DMS 273 (cell line): ENCODE data around the gene SOWAHA.
"Not testable (repeated sequence)": the region's sequence is repeated elsewhere in the genome, so short reads cannot be mapped to it uniquely, and the experiment has no call there.

Source experiments
- DNase-seq: peaks from one replicate; lab custom pipeline; 2025; ENCODE audit not compliant: unreplicated experiment; lab: John Stamatoyannopoulos, UW

SOWAHA gene

DNA sequence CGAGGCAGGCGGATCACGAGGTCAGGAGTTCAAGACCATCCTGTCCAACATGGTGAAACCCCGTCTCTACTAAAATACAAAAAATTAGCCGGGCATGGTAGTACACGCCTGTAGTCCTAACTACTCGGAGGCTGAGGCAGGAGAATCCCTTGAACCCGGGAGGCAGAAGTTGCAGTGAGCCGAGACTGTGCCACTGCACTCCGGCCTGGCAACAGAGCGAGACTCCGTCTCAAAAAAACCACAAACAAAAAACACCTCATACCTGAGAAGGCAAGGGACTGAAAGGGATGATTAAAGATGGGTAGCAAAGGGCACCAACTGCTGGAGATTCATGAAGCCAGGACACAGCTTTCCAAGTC lies 6.3 kb upstream of the SOWAHA start:
- DNase-seq: not testable (repeated sequence)

DNA sequence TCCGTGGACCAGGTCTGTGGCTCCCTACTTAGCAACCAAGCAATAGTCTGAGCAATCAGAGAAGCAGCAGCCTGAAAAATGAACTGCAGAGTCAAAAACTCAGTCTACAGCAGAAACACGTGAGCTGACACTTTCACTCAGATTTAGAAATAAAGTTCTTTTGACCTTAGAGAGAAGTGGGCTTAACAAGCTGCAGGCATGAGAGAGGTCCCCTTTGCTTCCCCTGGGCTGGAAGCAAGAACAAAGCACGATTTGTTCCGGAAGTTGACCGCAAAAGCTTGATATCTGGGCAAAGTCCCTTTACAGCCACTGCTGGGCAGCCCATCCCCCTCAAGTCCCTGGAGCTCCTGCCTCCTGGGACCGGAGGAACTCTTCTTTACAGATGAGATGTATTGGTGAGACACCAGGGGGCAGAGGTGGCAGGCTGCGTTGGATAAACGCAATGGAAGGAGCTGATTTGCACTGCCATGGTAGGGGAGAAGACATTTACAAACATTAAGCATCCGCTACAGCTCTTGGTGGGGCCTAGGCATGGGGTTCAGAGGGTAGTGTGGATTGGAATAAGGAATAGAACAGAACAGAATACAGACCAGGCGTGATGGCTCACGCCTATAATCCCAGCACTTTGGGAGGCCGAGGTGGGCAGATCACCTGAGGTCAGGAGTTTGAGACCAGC lies 5.8 kb upstream of the SOWAHA start:
- DNase-seq: no peak

DNA sequence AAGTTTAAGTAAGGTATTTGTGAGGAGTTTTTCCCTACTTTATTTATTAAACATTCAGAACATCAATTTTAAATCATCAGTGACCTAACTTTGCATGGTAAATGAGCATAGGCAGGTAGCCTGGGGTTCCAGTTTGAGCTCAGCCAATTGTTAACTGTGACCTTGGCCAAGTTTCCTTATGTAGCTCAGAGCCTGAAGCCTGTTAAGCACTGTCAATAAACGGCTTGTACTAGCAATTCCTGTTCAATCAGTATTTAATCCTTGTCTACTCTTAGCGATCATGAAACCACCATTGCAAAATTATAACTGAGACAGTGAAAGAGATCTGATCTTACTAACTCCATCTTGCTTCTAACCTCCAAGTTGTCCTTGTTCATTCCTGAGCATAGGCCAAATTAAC lies 4.7 kb upstream of the SOWAHA start:
- DNase-seq: no peak

DNA sequence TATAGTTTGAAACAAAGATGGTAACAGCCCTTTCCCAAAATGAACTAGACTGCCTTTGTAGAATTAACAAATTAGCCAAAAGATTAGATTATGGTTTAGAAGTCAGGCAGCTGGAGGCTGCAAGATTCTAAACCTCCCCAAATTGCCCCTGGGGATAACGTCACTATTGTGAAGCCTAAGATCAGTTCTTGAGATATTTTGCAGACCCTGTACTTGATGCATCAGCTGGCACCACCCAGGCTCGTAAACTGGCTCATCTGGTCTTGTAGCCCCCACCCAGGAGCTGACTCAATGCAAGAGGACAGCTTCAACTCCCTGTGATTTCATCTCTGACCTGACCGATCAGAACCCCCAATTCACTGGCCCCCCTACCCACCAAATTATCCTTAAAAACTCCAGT lies 4.2 kb upstream of the SOWAHA start:
- no peak for DNase-seq

DNA sequence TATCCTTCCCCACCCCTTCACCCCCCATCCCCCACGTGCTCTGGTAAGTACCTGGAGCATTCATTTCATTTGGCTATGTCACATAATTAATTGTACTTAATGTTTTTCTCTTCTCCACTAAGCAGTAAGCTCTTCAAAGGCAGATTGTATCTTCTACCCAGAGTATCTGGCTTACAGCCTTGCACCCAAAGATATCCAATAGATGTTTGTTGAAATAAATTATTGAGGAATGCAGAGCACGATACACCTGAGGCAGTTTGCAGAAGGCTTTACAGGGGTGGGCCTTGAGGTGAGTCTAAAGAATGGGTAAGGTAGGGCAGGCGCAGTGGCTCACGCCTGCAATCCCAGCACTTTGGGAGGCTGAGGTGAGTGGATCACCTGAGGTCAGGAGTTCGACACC lies 2.5 kb upstream of the SOWAHA start:
- no peak for DNase-seq

DNA sequence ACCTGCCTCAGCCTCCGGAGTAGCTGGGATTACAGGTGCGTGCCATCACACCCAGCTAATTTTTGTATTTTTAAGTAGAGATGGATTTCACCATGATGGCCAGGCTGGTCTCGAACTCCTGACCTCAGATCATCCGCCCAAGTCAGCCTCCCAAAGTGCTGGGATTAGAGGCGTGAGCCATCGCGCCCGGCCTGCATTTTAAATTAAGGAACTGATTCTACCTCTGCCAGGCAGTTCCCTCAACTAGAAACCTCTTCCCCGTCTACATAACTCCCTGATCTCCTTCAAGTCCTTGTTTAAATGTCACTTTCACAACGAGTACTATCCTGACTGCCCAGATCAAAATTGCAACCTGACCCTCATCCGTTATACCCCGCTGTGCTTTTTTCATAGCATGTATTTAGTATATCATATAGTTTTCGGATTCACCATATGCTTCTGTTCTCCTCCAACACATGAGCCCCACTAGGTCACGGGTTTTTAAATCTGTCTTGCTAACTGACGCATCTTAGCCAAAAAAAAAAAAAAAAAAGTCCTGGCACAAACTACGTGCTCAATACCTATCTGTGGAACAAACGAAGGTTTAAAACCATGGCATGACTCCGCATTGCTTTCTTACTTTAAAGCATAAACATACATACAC lies 858 bp upstream of the SOWAHA start:
- DNase-seq: peak; percentile 82

DNA sequence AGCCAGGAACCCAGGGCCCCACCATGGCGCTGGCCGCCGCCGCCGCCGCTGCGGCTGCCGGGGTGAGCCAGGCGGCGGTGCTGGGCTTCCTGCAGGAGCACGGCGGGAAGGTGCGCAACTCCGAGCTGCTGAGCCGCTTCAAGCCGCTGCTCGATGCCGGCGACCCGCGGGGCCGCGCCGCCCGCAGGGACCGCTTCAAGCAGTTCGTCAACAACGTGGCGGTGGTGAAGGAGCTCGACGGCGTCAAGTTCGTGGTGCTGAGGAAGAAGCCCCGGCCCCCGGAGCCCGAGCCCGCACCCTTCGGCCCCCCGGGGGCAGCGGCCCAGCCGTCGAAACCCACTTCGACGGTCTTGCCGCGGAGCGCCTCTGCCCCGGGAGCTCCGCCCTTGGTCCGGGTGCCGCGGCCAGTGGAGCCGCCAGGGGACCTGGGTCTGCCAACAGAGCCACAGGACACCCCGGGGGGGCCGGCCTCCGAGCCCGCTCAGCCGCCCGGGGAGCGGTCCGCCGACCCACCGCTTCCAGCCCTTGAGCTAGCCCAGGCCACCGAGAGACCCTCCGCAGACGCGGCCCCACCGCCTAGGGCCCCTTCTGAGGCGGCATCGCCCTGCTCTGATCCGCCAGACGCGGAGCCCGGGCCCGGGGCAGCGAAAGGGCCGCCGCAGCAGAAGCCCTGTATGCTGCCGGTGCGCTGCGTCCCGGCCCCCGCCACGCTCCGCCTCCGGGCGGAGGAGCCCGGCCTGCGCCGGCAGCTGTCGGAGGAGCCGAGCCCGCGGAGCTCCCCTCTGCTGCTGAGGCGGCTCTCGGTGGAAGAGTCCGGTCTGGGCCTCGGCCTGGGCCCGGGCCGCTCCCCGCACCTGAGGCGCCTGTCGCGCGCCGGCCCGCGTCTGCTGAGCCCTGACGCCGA lies 749 bp downstream of the SOWAHA start:
- peak; percentile 82 for DNase-seq

DNA sequence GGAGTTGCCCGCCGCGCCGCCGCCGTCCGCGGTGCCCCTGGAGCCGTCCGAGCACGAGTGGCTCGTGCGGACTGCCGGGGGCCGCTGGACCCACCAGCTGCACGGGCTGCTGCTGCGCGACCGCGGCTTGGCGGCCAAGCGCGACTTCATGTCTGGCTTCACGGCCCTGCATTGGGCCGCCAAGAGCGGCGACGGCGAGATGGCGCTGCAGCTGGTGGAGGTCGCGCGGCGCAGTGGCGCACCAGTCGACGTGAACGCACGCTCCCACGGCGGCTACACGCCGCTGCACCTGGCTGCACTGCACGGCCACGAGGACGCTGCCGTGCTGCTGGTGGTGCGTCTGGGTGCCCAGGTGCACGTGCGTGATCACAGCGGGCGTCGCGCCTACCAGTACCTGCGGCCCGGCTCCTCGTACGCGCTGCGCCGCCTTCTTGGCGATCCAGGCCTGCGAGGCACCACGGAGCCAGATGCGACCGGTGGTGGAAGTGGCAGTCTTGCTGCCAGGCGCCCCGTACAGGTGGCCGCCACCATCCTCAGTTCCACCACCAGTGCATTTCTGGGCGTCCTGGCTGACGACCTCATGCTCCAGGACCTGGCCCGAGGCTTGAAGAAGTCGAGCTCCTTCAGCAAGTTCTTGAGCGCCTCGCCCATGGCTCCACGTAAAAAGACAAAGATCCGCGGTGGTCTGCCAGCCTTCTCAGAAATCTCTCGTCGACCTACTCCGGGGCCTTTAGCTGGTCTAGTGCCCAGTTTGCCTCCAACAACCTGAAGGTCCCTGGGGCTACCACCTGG lies 1.6 kb downstream of the SOWAHA start:
- DNase-seq: no peak

DNA sequence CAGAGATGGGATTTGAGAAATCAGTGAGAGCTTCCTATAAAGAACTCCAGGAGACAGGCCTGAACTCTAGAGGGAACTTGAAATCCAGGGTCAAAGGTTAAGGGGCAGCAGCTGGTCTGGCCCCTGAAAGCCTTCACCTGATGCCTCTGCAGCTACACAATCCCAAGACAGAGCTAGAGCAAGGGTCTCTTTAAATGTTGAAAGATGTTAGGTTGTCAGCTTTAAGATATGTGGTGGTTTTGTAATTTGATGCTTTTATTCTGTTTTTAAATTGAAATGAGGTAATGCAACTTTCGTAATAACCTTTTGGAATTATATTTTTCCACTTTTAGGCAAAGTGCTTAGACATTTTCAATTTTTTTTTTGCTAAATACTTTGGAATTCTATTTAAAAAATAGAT lies 2.4 kb downstream of the SOWAHA start:
- DNase-seq: no peak

DNA sequence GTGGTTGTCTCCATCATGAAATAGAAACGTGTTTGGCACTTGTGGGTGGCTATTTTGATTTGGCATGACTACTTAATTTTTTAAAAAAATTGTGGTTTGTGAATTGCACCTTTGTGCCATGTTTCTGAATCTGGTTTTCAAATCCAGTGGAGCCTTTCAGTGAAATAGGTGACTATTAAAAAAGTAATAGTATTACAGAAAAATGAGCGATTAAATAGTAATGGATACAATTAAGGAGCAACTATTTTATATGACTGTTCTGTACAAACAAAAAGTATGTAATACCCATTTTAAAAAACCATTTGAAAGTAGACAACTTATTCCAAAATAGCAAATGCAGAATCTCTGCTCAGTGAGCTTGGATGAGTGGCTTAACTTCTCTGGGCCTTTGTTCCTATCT lies 3.0 kb downstream of the SOWAHA start:
- no peak for DNase-seq

DNA sequence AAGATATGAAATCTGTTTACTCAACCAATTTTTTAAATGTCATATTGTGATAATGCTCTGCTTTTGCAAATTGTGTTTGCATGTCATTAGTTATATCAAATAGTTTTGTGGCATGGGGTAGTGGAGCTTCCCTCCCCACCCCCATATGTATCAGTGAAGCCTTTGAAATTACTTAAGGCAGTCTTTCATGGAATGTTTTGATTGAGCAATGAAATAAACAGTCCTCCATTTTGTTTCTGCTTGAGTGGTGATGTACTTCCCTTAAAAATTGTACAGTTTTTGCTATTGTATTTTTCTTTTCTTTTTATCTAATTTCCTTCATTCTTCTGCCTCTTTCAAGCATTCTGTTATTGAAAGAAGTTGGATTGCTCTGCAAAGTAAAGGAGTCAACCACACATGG lies 3.5 kb downstream of the SOWAHA start:
- DNase-seq: no peak

DNA sequence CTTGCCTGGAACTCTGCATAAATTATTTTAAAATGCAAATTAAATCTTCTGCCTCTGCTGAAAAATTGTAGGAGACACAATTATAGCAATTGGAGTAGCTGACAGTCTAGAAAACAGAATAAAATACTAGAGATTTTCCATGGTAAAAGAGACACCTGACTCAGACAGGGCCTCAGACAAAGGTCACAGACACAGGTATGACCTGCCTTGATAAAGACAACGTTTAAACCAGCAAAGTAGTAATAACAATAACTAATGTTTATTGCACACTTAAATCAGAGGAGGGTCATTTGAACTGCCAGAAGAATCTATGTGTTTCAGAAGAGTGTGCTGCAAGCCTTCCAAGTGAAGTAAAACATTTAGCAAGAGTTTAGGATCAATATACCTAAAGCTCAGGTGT lies 3.9 kb downstream of the SOWAHA start:
- DNase-seq: no peak

DNA sequence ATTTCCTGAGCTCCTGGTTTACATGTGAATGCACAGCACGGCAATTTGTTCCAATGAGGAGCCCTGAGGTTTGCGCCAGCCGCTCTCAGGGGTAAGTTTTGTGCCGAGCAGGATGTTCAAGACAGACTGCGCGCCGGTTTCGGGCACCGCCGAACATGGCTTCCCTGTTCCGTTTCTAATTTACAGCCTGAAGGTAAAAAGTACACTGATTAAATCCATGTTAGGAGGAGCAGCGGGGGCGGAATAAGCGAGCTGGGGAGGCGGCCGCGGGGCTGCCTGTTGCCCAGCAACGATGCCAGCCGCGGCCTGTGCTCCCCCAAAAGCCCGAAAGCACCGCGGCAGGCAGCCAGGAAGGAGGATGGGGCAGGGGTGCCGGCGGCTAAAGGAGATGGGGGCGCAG lies 6.4 kb downstream of the SOWAHA start:
- no peak for DNase-seq

DNA sequence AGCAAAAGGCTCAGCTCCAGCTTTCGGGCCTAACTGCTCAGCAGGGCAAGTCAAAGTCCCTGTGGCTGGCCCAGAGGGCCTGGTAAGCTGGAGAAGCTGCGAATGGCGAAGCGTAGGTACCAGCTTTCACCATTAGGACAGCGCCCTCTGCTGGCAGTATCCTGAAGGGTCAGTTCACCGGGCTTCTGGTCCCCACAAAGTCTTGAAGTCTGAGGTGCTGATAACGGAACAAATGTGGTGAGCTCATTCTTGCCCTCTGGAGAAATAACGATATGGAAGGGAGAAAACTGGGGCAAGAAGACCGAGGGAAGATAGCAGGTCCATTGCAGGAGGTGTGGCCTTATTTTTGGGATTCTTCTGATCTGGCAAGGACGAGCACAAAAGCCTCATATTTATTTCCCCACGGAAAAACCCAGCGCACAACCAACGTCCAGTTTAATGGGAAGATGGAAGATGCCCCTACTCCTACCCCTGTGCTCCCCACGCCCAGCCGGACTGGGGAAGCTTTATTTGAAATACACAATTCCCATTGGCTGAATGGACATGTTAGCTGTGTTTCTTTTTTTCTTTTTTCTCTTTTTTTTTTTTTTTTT lies 7.2 kb downstream of the SOWAHA start:
- peak; percentile 97 for DNase-seq

DNA sequence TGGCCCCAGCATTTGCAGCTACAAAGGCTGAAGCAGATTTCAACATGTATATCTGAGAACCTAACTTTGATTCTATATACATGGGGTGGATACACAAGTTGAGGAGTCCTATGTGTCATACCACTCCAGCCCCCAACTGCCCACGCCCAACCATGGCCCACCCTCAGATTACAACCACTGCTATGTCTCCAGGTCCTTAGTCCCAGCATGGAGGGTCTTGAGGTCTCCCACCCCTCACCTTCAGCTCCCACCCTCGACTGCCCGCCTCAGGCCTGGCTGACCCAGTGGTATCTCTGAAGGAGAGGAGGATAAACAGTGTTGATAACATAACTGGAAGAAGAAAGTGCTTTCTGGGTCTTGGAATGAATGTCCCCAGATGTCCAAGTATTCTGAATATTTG lies 8.2 kb downstream of the SOWAHA start:
- no peak for DNase-seq

DNA sequence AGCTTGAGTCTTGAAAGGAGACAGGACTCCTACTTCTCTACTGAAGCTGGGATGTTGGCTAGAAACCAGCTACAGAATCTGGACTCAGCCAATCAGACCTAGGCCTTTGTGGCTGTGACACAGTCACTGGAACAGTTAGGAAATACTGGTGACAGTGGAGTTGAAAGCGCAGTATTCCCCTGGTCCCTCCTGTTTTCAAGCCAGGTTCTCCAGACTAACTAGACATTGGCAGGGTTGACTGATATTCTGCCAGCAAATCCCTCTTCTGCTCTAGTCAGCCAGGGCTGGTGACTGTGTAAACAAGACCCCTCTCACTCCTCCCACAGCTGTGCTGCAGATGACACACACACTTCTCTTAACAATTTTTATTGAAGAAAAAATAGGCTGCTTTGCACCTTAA lies 8.7 kb downstream of the SOWAHA start:
- peak; percentile 61 for DNase-seq

DNA sequence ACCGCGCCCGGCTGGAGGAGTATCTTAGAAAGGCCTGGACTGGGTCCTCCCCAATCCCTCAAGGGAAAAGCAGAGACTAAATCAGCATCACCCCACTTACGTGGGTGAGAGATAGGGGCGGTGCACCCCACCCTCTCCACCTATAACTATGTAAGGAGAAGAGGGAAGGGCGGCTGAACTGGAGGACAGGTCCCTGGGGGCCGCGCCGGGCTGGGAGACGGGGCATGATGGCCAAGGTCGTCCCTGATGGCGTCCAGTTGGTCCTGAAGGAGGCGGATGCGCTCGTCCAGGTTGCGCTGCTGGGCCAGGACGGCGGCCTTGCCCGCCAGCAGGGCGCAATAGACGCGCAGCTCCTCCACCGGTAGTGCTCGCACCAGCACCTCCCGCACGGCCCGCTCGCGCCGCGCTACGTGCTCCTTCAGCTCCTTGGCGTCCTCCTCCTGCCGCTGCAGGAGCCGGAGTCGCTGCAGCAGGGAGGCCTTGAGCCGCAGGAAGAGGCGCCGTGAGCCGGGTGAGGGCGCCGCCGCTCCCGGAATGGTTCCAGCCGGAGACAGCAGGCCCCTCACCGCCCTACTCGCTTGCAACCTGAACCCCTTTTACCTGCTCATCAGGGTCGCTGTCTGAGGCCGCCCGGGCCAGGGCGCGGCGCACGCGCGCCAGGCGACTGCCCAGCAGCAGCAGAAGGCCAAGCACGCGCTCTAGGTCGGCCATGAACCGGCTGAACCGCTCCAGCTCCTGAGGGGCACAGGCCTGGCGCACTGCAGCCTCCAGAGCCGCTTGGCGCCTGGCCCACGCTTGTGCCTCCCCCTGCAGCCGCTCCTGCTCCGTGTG lies 9.8 kb downstream of the SOWAHA start:
- DNase-seq: peak; percentile 70

DNA sequence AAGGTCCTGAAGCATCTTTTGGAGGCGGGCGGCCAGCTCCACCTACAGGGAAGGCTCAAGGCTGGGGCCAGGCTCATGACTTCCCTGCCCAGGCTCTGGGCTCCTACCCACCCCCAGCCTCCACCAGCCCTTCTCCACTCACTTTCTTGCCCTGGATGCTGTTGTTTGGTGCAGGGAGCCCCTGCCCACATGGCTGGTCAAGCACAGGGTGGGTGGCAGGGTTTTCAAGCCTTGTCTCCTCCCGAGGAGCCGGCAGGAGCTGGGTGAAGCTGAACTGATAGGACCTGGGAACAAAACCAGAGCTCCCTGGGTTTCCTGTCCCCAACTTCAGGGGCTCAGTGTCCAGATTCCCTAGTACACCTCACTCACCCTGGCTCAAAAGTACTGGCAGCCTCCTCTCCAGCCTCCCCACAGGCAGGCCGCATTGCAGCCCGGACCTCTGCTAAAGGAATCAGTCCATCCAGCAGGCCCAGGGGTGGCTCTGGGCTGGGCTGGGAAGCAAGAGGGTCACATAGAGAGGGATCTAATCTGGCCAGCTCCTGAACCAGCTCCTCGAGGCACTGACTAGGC lies 10.5 kb downstream of the SOWAHA start:
- DNase-seq: no peak

DNA sequence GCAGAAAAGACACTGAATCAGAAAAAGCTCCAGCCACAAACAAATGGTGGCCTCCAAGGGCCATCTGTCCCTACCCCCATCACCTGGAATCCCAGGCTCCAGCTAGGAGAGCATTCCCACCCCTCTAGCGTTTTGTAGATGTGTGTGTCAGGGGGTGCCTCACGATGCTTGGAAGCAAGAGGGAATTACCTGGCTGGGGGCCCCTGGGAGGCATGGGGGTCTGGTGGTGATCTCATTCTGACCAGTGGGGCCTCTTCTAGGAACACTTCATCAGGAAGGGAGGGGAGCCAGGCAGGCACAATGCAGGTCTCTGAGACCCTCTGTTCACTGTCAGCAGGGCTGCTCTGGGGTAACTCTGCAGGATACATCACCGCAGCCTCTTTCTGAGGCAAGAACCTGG lies 11.3 kb downstream of the SOWAHA start:
- DNase-seq: no peak
